Measurements from ENCODE around the gene SYT1.

Gene SYT1

GRCh38 chr12:79055926-79056674 is 191.5 kb downstream of the SYT1 start:
- Histone ChIP-seq H3K4me3 (ENCODE audit: low read depth, low read length) (no peak overlapping the region), H3K27ac (peak overlapping the region; percentile 61), H3K27me3 (replicated peaks) (no peaks in the 10 kb centered on the region), H3K36me3 (replicated peaks) (no peaks in the 10 kb centered on the region)
- in situ Hi-C loops (cut with HindIII; ENCODE audit: low pct_ligation_motif_present, low sequenced_read_pairs): no loop called here
- TF ChIP-seq CTCF (IDR thresholded peaks at IDR 0.05; ENCODE audit: low read depth, low read length, missing control alignments): no peak
- DNase-seq: peak; percentile 78

DNA sequence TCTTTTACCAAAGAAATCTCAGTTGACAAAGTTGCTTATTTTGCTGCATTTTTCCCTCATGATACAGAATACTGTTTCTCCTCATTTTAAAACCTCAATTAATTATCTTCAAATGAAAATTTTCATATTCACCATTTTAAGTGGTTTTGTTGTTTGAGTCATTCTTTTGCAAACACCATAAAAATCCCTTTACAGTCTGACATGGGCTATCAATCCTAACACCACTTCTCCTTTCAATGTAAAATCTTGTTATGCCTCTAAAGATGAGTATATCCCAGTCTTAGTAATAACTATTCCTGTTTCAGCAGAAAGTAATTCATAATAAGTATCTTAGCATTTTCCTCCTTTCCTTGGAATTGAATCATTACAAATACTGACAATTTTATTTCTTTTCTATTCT is 192.2 kb downstream of the SYT1 start:
- TF ChIP-seq CTCF (IDR thresholded peaks at IDR 0.05; ENCODE audit: low read depth, low read length, missing control alignments): no peak
- H3K27ac ChIP-seq: peak overlapping the region; percentile 61
- no peaks in the 10 kb centered on the region for H3K36me3 ChIP-seq (replicated peaks)
- in situ Hi-C loops (cut with HindIII; ENCODE audit: low pct_ligation_motif_present, low sequenced_read_pairs): no loop called here
- no peaks in the 10 kb centered on the region for H3K27me3 ChIP-seq (replicated peaks)
- no peak overlapping the region for H3K4me3 ChIP-seq (ENCODE audit: low read depth, low read length)
- no peak for DNase-seq

- no peak for TF ChIP-seq CTCF (IDR thresholded peaks at IDR 0.05; ENCODE audit: low read depth, low read length, missing control alignments)
- in situ Hi-C loops (cut with HindIII; ENCODE audit: low pct_ligation_motif_present, low sequenced_read_pairs): no loop called here
- no peak for DNase-seq
These were observed 193.0 kb downstream of the SYT1 start for GRCh38 chr12:79057540-79057939.

DNA sequence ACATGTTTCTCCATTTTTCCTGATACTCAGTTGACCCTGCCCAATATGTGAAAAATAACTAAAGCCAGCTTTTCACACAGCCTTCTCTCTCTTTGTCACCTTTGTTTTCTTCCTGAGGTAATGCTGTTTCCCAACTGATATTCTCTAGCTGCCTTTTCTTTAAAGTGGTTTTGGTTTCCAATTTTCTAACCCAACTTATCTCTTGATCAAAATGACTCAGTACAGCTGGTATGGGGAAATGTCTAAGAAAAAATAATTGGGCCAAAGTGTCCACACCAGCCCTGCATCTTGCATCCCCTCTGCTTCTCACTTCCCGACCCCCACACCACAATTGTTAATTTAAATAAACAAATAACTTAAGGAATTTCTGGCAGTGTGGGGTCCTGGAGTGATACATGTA is 193.8 kb downstream of the SYT1 start:
- TF ChIP-seq CTCF (IDR thresholded peaks at IDR 0.05; ENCODE audit: low read depth, low read length, missing control alignments): no peak
- in situ Hi-C loops (cut with HindIII; ENCODE audit: low pct_ligation_motif_present, low sequenced_read_pairs): no loop called here
- DNase-seq: peak; percentile 49
- Histone ChIP-seq H3K27ac (peak overlapping the region; percentile 66), H3K36me3 (replicated peaks) (no peaks in the 10 kb centered on the region), H3K4me3 (ENCODE audit: low read depth, low read length) (no peak overlapping the region), H3K27me3 (replicated peaks) (no peaks in the 10 kb centered on the region)

More at GRCh38 chr12:79057540-79057939, 193.0 kb downstream of the SYT1 start:
- no peaks in the 10 kb centered on the region for H3K27me3 ChIP-seq (replicated peaks)
- H3K27ac ChIP-seq: no peak overlapping the region
- H3K36me3 ChIP-seq (replicated peaks): no peaks in the 10 kb centered on the region
- H3K4me3 ChIP-seq (ENCODE audit: low read depth, low read length): no peak overlapping the region

DNA sequence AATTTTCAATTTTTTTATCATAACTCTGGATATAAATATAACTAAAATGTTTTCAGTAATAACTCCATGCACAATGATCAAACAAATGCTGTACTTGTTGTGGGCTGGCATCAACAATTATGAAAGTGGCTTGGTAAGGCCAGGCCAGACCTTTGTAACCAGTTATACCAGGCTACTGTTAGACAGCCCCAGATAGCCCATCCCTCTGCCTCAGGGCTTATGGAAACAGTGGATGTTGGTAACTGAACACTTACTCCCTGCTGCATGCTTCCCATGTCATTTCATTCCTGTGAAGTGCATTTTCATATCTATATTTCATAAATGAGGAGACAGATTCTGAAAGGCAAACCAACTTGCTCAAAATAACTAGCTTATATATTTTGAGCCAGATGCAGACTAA is 195.0 kb downstream of the SYT1 start:
- Histone ChIP-seq H3K27me3 (replicated peaks) (no peaks in the 10 kb centered on the region), H3K4me3 (ENCODE audit: low read depth, low read length) (no peak overlapping the region), H3K36me3 (replicated peaks) (no peaks in the 10 kb centered on the region), H3K27ac (no peak overlapping the region)
- no peak for DNase-seq
- no peak for TF ChIP-seq CTCF (IDR thresholded peaks at IDR 0.05; ENCODE audit: low read depth, low read length, missing control alignments)
- in situ Hi-C loops (cut with HindIII; ENCODE audit: low pct_ligation_motif_present, low sequenced_read_pairs): no loop called here

DNA sequence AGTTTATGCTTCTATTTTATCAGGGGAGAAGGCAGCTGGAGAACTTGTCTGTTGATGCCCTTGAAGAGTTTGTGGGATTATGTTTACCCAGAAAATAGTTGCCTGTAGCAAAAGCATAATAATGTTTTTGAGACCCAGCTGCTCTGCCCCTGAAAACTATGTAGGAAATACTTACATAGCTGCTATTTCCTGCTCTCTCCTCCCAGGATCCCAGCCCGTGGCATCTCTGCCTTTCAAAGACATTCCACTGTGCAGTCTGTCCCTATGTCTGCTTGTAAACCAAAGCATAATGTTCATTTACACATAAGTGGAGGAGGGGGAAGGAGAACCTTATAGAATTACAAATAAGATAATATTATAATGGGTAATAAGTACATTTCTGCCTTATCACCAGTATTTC is 198.7 kb downstream of the SYT1 start:
- Histone ChIP-seq H3K4me3 (ENCODE audit: low read depth, low read length) (no peak overlapping the region), H3K27ac (no peak overlapping the region), H3K36me3 (replicated peaks) (no peaks in the 10 kb centered on the region), H3K27me3 (replicated peaks) (no peaks in the 10 kb centered on the region)
- no peak for TF ChIP-seq CTCF (IDR thresholded peaks at IDR 0.05; ENCODE audit: low read depth, low read length, missing control alignments)
- in situ Hi-C loops (cut with HindIII; ENCODE audit: low pct_ligation_motif_present, low sequenced_read_pairs): no loop called here
- peak; percentile 24 for DNase-seq
